ENCODE data around the gene FAM53B.

GRCh38 chr10:124715439-124715838, 28.7 kb downstream of the FAM53B start:
- TF ChIP-seq POLR2A (IDR thresholded peaks at IDR 0.05) (no peak), CTCF (IDR thresholded peaks at IDR 0.05) (no peak)

Measured in tibial nerve (tissue), 3 donors.